GM19193 (cell line): ENCODE data around the gene CMA1.

Experiments
- POLR2A ChIP-seq: IDR thresholded peaks from 4 replicates; pipeline ENCODE4 v1.6.1; 2011; ENCODE audit not compliant: insufficient read depth, insufficient read length; ENCODE audit errors: extremely low read depth

Gene CMA1

DNA sequence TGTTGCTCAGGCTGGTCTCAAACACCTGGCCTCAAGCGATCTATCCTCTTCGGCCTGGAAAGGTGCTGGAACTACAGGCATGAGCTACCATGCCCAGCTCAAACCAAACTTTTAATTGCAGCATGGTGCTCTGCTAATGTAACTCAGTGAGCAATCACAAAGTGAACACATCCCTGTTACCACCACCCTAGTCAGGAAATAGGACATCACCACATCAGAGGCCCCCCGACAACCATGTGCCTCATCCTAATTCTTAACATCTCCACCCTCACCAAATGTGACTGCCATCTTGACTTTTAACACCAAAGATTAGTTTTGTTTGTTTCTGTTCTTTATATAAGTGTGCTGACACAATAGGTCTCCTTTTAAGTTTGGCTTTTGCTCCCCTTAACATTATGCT lies 42.7 kb downstream of the CMA1 start:
- no peak for TF ChIP-seq POLR2A

DNA sequence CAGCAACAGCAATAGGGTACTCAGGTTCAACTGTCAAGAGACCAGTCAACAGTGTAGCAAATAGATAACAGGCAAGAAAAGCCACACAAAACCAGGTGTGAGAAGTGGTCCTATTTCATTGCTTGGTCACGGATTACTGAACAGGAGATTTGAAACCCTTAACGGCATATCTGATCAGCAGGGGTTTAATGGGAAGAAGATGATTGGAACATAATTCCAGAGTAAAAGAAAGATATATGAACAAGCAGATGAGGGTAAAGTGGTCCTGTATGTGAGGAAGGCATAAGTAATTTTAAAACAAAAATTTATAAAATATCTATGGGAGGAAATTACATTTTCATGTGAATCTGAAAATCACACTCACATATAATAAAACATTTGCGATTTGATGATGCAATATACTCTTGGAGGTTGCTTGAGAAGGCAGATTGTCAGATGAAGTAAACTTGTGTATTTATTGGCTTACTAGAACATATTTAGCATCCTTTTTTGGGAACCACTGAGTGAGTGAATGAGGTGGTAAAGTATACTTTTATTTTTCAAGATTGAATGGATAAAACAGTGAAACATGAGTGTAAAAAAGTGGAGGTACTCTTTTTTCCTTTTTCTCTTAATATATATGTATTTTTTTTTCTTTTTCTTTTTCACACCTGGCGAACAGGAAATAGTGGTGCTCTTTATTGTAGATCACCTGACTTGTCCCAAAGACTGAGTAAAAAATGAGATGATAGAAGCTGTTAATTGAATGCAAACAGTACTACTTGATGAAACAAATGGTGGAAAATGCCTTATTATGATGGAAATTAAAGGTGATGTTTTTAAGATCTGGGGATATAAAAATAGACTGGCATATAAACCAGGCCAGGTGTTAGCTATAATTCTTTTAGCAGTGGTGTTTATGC lies 43.9 kb downstream of the CMA1 start:
- no peak for TF ChIP-seq POLR2A

DNA sequence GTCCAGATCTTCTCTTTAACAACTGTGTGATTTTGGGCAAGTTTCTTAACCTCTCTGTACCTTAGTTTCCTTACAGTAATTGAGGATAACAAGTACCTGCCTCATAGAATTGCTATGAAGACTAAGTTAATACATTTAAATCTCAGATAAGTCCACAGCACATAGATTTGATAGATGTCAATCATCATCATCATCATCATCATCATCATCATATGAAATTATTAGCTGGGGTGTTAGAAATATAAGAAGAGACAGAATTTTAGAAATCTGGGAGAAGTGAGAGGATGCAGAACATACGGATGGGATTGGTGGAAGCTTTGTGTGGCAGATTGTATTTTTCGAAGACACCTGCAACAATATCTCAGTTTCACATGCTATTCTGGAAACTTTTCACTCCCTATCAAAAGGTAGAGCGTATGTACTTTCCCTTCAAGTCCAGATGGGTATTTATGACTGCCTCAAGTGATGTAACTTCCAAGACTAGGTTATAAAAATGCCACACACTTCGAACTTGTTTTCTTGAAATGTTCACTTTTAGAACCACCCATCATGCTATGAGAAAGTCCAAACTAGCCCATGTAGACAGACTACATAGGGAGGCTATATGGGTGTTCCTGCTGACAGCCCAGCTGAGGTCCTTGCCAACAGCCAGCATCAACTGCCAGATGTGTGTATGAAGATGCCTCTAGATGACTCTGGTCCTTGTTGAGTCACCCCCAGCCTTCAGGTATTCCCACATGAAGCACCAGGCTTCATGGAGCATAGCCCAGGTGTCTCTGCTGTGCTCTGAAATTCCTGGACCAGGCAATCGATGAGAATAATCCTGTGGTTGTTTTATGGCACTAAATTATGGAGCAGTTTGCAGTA lies 44.8 kb downstream of the CMA1 start:
- TF ChIP-seq POLR2A = no peak

DNA sequence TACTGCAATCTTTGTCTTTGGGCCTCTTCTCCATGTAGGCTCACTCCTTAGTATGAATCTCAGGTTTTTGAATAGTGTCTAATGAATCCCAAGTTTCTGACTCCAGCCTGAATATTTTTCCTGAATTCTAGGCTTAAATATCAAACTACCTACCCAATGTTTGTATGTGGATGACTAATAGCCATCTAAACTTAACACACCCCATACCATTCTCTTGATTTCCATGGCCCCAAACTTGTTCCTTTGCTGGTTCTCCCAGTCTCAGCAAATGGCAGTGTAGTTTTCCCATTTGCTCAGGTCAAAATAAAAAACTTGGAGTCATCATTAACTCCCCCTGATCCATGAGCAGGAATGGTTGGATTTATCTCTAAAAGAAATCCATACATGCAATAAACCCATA lies 46.7 kb downstream of the CMA1 start:
- no peak for TF ChIP-seq POLR2A

DNA sequence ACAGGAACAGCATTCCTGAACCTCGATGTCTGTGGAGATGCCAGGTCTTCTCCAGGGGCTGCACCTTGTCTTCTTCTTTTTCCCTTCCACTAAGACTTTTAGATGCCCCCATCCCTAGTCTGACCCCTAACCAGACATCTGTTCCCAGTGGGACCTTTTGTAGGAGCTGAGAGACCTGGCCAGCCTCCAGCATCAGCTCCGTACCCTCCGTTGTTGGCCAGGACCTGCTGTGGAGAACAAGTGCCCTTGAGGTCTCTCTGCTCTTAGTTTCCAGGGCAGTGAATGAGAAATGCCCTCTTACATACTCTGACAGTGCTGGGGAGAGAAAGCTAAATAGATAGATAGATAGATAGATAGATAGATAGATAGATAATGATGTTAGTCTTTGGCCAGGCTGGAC lies 48.7 kb downstream of the CMA1 start:
- TF ChIP-seq POLR2A = no peak

DNA sequence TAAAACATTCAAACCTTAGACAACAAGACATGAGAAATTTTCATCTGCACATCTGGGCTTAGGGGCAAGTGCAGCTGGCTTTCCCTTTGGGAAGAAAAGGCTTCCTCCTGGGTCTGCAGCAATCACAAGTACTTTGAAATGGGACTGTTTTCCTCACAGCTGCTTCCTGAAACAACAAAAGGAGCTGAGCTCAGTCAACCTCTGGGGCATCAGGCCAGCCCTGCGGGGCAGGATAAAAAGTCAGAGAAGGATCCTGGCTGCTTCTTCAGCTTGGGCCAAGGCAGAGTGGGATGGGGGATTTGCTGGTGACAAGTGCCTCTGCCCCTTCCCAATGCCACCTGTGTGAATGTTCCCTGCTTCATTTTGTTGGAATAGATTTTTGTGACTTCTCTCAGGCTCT lies 49.3 kb downstream of the CMA1 start:
- TF ChIP-seq POLR2A = no peak

DNA sequence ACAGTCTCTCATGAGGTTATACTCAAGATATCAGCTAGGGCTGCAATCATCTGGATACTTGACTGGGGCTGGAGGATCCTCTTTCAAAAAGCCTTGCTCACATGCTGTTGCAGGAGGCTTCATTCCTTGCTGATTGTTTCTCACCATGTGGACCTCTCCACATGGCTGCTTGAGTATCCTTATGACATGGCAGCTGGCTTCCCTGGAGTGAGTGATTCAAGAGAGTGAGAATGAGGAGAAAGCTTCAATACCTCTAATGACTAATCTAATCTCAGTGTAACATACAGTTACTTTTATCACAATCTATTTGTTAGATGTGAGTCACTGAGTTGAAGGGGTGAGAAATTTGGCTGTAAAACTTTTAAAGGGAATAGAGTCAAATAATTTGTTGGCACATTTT lies 51.1 kb downstream of the CMA1 start:
- no peak for TF ChIP-seq POLR2A
